Mesodermal cell (in vitro differentiated cells): Measurements from ENCODE around the gene EGFL7.

Experiments used
- H3K27ac ChIP-seq: 2 replicates; pipeline ENCODE4 v1.7.0; 2013; ENCODE audit warnings: mild to moderate bottlenecking, low read depth, low read length, moderate library complexity; ENCODE audit not compliant: severe bottlenecking
- H3K36me3 ChIP-seq: 2 replicates; pipeline ENCODE4 v1.7.1; 2013; ENCODE audit warnings: mild to moderate bottlenecking, low read length, moderate library complexity; ENCODE audit not compliant: control insufficient read depth, insufficient read depth
- H3K4me1 ChIP-seq: one replicate; pipeline ENCODE4 v1.7.1; 2013; ENCODE audit warnings: mild to moderate bottlenecking, low read length; ENCODE audit not compliant: insufficient read depth, control insufficient read depth, poor library complexity, severe bottlenecking
- H3K4me3 ChIP-seq: 2 replicates; pipeline ENCODE4 v1.7.0; 2013; ENCODE audit warnings: low read length, control low read depth, mild to moderate bottlenecking; ENCODE audit not compliant: insufficient read depth, poor library complexity, severe bottlenecking; ENCODE audit errors: extremely low read depth
- H3K9me3 ChIP-seq: 2 replicates; pipeline ENCODE4 v1.7.1; 2013; ENCODE audit warnings: mild to moderate bottlenecking, low read length, moderate library complexity; ENCODE audit not compliant: control insufficient read depth
- WGBS, 2 experiments: methylation state at CpG; one replicate each; pipeline ENCODE4 v1.1.5; 2013; ENCODE audit warnings: missing lambda C conversion rate in 2 of 2; ENCODE audit not compliant: insufficient coverage in 2 of 2; 5-methylcytosine and 5-hydroxymethylcytosine counted together

The EGFL7 gene

GRCh38 chr9:136676920-136677686 lies 14.4 kb downstream of the EGFL7 start:
- peaks cover 8% of the 10 kb centered on the region for H3K36me3 ChIP-seq
- no peak overlapping the region for H3K4me3 ChIP-seq
- WGBS, 2 experiments = 94 to 95% methylated on average over 42 to 43 of the region's 46 CpGs
- peaks cover 3% of the 10 kb centered on the region for H3K4me1 ChIP-seq
- H3K9me3 ChIP-seq = no peaks in the 10 kb centered on the region
- no peak overlapping the region for H3K27ac ChIP-seq

DNA sequence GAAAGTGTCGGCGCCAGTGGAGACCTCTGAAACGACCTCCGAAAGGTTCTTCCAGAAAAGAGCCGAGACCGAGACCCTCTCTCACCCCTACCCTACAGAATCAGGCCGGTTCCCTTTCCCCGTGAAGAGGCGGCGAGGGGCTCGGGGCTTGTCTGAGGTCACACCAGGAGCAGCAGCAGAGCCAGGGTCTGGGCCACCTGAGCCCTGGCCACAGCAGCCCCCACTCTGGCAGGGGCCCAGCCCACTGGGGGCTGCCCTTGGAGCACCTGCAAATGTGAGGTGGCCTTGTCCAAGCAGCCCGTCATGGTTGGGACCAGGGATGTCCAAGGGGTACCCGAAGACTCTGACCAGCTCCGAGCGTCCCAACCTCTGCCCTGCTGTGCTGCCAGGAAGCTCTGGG lies 15.3 kb downstream of the EGFL7 start:
- Histone ChIP-seq H3K4me1 (peaks cover 3% of the 10 kb centered on the region), H3K4me3 (no peak overlapping the region), H3K36me3 (peaks cover 8% of the 10 kb centered on the region), H3K27ac (no peak overlapping the region), H3K9me3 (no peaks in the 10 kb centered on the region)
- WGBS, 2 experiments = 93% methylated on average over 11 to 14 of the region's 15 CpGs

GRCh38 chr9:136678624-136679023 lies 15.9 kb downstream of the EGFL7 start:
- H3K4me1 ChIP-seq = peaks cover 3% of the 10 kb centered on the region
- H3K9me3 ChIP-seq = no peaks in the 10 kb centered on the region
- H3K27ac ChIP-seq = no peak overlapping the region
- WGBS, 2 experiments = 89 to 95% methylated on average over 6 of the region's 6 CpGs
- H3K36me3 ChIP-seq = peaks cover 8% of the 10 kb centered on the region
- no peak overlapping the region for H3K4me3 ChIP-seq

- peaks cover 3% of the 10 kb centered on the region for H3K4me1 ChIP-seq
- H3K4me3 ChIP-seq = no peak overlapping the region
- H3K27ac ChIP-seq = no peak overlapping the region
- H3K36me3 ChIP-seq = peaks cover 3% of the 10 kb centered on the region
- no peaks in the 10 kb centered on the region for H3K9me3 ChIP-seq
- WGBS, 2 experiments = 94% methylated on average over 17 of the region's 22 CpGs
These were observed 16.8 kb downstream of the EGFL7 start for GRCh38 chr9:136679431-136679941.

DNA sequence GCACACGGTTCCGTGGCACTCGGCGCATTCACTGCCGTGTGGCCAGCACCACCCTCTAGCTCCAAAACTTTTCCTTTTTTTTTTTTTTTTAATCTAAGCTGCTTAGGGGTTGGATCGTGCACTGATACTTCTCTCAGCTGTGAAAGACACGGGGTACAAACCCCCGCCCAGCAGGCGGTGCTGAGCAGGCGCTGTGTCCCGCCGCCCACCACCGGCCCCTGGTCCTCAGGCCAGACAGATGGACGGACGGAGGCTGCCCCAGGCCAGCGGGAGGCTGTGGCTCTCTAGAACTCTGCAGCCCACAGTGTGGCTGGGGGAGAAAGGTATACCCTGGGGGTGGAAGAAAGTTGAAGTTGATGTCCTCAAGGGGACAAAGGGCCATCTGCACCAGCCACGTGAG lies 18.3 kb downstream of the EGFL7 start:
- Histone ChIP-seq H3K36me3 (no peaks in the 10 kb centered on the region), H3K27ac (no peak overlapping the region), H3K4me3 (no peak overlapping the region), H3K9me3 (no peaks in the 10 kb centered on the region), H3K4me1 (peaks cover 3% of the 10 kb centered on the region)
- 97 to 99% methylated on average over 14 to 17 of the region's 17 CpGs for WGBS, 2 experiments

- H3K9me3 ChIP-seq = no peaks in the 10 kb centered on the region
- H3K4me3 ChIP-seq = no peak overlapping the region
- no peak overlapping the region for H3K27ac ChIP-seq
- WGBS, 2 experiments = 80 to 81% methylated on average over 12 to 18 of the region's 20 CpGs
- no peaks in the 10 kb centered on the region for H3K36me3 ChIP-seq
- peaks cover 3% of the 10 kb centered on the region for H3K4me1 ChIP-seq
These were observed 19.4 kb downstream of the EGFL7 start for GRCh38 chr9:136681945-136682699.

GRCh38 chr9:136682710-136683109 lies 20.0 kb downstream of the EGFL7 start:
- Histone ChIP-seq H3K4me3 (no peak overlapping the region), H3K4me1 (peaks cover 3% of the 10 kb centered on the region), H3K36me3 (no peaks in the 10 kb centered on the region), H3K27ac (no peak overlapping the region), H3K9me3 (no peaks in the 10 kb centered on the region)
- WGBS, 2 experiments = 83 to 86% methylated on average over 2 to 6 of the region's 10 CpGs

GRCh38 chr9:136683173-136683745 lies 20.5 kb downstream of the EGFL7 start:
- Histone ChIP-seq H3K27ac (no peak overlapping the region), H3K4me3 (no peak overlapping the region), H3K4me1 (peaks cover 3% of the 10 kb centered on the region), H3K9me3 (no peaks in the 10 kb centered on the region), H3K36me3 (no peaks in the 10 kb centered on the region)
- 90% methylated on average over 13 to 14 of the region's 16 CpGs for WGBS, 2 experiments

DNA sequence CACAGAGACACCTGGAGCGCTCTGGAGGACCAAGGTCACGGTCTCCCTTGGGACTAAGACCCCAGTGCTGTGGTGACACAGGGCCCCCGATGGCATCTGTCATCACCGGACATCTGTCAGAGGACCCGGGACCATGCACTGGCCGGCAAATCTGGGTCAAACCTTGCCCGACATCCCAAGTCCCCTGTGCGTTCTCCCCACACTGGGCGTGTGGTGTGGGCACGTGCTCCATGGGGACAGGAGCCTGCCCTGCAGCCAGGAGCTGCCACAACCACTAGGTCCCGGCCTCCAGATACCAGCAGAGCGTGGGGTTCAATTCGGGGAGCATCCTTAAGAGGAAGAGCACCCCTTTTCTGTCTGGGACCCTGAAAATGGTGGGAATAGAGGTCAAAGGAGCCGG lies 21.0 kb downstream of the EGFL7 start:
- H3K9me3 ChIP-seq = no peaks in the 10 kb centered on the region
- no peak overlapping the region for H3K4me3 ChIP-seq
- H3K36me3 ChIP-seq = no peaks in the 10 kb centered on the region
- WGBS, 2 experiments = 93 to 95% methylated on average over 12 to 14 of the region's 14 CpGs
- peaks cover 3% of the 10 kb centered on the region for H3K4me1 ChIP-seq
- no peak overlapping the region for H3K27ac ChIP-seq

DNA sequence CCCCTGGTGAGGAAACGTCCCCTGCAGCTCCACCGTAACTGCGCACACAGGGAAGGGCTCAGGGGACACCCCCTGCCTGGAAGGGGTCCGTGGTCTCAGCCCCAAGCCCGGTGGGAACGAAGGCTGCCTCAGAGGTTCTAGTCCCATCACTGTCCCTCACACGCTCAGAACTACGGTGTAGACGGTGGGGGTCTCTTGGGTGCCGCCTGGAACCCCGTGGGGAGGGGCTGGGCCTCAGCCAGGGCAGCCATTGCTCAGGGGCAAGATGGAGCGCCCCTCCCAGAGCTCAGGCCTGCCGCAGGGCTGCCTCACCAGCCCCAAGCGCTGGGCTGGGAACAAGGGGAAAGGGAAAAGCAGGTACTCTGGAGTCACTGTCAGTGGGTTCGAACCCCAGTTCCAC lies 21.6 kb downstream of the EGFL7 start:
- H3K9me3 ChIP-seq = no peaks in the 10 kb centered on the region
- peaks cover under 1% of the 10 kb centered on the region for H3K4me1 ChIP-seq
- H3K27ac ChIP-seq = no peak overlapping the region
- no peak overlapping the region for H3K4me3 ChIP-seq
- 88 to 94% methylated on average over 5 to 14 of the region's 15 CpGs for WGBS, 2 experiments
- no peaks in the 10 kb centered on the region for H3K36me3 ChIP-seq
